K562 (cell line): Measurements from ENCODE around the gene CYP2D6. TPM values are rescaled to one million over a fixed set of nuclear protein-coding genes. Genes with fewer than 3 reads are reported as not detected.
"Not testable (repeated sequence)": the region's sequence is repeated elsewhere in the genome, so short reads cannot be mapped to it uniquely, and the experiment has no call there.

Experiments used
- ATAC-seq: fragments of 200-7000 bp; cut with Tn5 transposase; 3 replicates; pipeline ENCODE4 v1.9.1; 2020; ENCODE audit warnings: moderate library complexity
- BruUV-seq: library from RNA; stranded (reverse); fragments of 400-500 nt; replicated peaks from 2 replicates; lab custom pipeline; 2021; lab: Mats Ljungman, UMichigan
- CTCF ChIA-PET: fragments of 300-600 bp; formaldehyde crosslinking; extraction: SDS; loops from one replicate; lab custom pipeline; 2021; ENCODE audit warnings: low intra/inter-chr PET ratio; lab: Yijun Ruan, JAX
- POLR2A ChIA-PET: fragments of 300-600, 350-650 bp; sonication (Branson Sonifier 250); formaldehyde crosslinking; extraction: SDS; loops from one replicate; lab custom pipeline; 2021; ENCODE audit warnings: antibody characterized with exemption, inconsistent platforms; lab: Yijun Ruan, JAX
- DNase-seq, 4 experiments: peaks; one replicate each; pipeline versions ENCODE4 v3.0.0 to v3.0.0-alpha.2; 2011 to 2018; ENCODE audit warnings: low spot score in 3 of 4, mixed read lengths in 3 of 4; ENCODE audit errors: extremely low read depth in 1 of 4
- FAIRE-seq: peaks from 2 replicates; lab custom pipeline; 2011; peaks lifted over from hg19 to GRCh38; lab: Jason Lieb, UNC
- H2AFZ ChIP-seq: 2 replicates; pipeline ENCODE4 v1.6.0; 2011; ENCODE audit warnings: low read depth, low read length, control low read depth, inconsistent platforms
- H3K27ac ChIP-seq: fragments of 200-600 bp; 3 replicates; pipeline ENCODE4 v1.8.0; 2011; ENCODE audit warnings: low read depth, mild to moderate bottlenecking, control low read depth, inconsistent platforms, low read length, moderate library complexity, mixed read lengths; ENCODE audit errors: extremely low read depth
- H3K27me3 ChIP-seq, 2 experiments: fragments of 300-600 bp in 1 of 2; 2 replicates in 1 of 2; 3 replicates in 1 of 2; pipeline versions ENCODE4 v1.6.0 to v1.8.0; 2011; ENCODE audit warnings: inconsistent platforms in 2 of 2, low read length in 2 of 2, mild to moderate bottlenecking in 1 of 2, mixed read lengths in 1 of 2, moderate library complexity in 1 of 2; ENCODE audit not compliant: control insufficient read depth in 2 of 2, insufficient read depth in 2 of 2
- H3K36me3 ChIP-seq: fragments of 300-600 bp; 3 replicates; pipeline ENCODE4 v1.8.0; 2011; ENCODE audit warnings: mild to moderate bottlenecking, low read length, inconsistent platforms; ENCODE audit not compliant: control insufficient read depth, insufficient read depth
- H3K4me1 ChIP-seq, 2 experiments: fragments of 200-600 bp in 1 of 2; replicated peaks in 1 of 2; 2 replicates in 1 of 2; 3 replicates in 1 of 2; pipeline versions ENCODE4 v1.5.1 to v1.8.0; 2011; ENCODE audit warnings: inconsistent platforms in 2 of 2, low read length in 2 of 2, mild to moderate bottlenecking in 1 of 2, mixed read lengths in 1 of 2, moderate library complexity in 1 of 2; ENCODE audit not compliant: control insufficient read depth in 2 of 2, insufficient read depth in 2 of 2
- H3K4me2 ChIP-seq: 2 replicates; pipeline ENCODE4 v1.6.1; 2011; ENCODE audit warnings: low read length, control low read depth, inconsistent platforms, mixed read lengths; ENCODE audit not compliant: insufficient read depth
- H3K4me3 ChIP-seq: fragments of 200-600 bp; sonication (generic), shearing (Covaris generic); 2 replicates; pipeline ENCODE4 v1.5.1; 2016; ENCODE audit warnings: control low read depth, inconsistent platforms
- H3K79me2 ChIP-seq: fragments of 200-600 bp; 3 replicates; pipeline ENCODE4 v1.8.0; 2011; ENCODE audit warnings: low read length, inconsistent platforms; ENCODE audit not compliant: control insufficient read depth, insufficient read depth
- H3K9ac ChIP-seq, 2 experiments: 2 replicates each; pipeline versions ENCODE4 v1.6.0 to v1.6.1; 2011; ENCODE audit warnings: low read depth in 2 of 2, low read length in 2 of 2, control low read depth in 1 of 2, inconsistent platforms in 1 of 2, mild to moderate bottlenecking in 1 of 2, mixed read lengths in 1 of 2; ENCODE audit not compliant: insufficient read depth in 1 of 2
- H3K9me1 ChIP-seq: one replicate; pipeline ENCODE4 v1.6.0; 2011; ENCODE audit warnings: inconsistent platforms, mild to moderate bottlenecking, low read length, moderate library complexity; ENCODE audit not compliant: control insufficient read depth, insufficient read depth
- H3K9me3 ChIP-seq: replicated peaks from 2 replicates; pipeline ENCODE4 v1.5.1; 2011; ENCODE audit warnings: low read depth, low read length, inconsistent platforms; ENCODE audit not compliant: control insufficient read depth, insufficient read depth
- H4K20me1 ChIP-seq: replicated peaks from 2 replicates; pipeline ENCODE4 v1.6.1; 2011; ENCODE audit warnings: low read length, inconsistent platforms, mixed read lengths; ENCODE audit not compliant: control insufficient read depth, insufficient read depth
- WGBS: fragments of 100-300 bp; shearing (Covaris generic); methylation state at CpG from one replicate; pipeline ENCODE4 v1.1.6; 2016; ENCODE audit warnings: low coverage, mixed read lengths; ENCODE audit not compliant: insufficient coverage; ENCODE audit errors: missing lambda C conversion rate; 5-methylcytosine and 5-hydroxymethylcytosine counted together
- in situ Hi-C: fragments of 300-500 bp; cut with MboI; formaldehyde crosslinking; loops from 4 replicates; pipeline ENCODE4 v1.15.0; 2018; ENCODE audit warnings: inconsistent platforms, mixed read lengths
- intact Hi-C: fragments of 100-400 bp; cut with micrococcal nuclease; formaldehyde crosslinking; loops from 2 replicates; pipeline ENCODE4 v1.14.2; 2022
- polyA plus RNA-seq, 8 experiments: library from polyadenylated mRNA; depleted of rRNA in 4 of 8; stranded (reverse) in 5 of 8; unstranded in 3 of 8; fragments of >200 nt; fragmentation: Nextera tagmentation in 2 of 8; fragmentation: Illumina TruSeq in 1 of 8; extraction: Ambion mirVana in 2 of 8; extraction: Trizol in 1 of 8; gene quantifications; 2 replicates each; pipeline versions ENCODE4 v1.2.1 to v1.2.3, GENCODE V29; 2011 to 2014; ENCODE audit warnings: inconsistent platforms in 1 of 8, missing spikeins in 1 of 8
- total RNA-seq, 7 experiments: library from RNA; depleted of rRNA in 6 of 7; stranded (reverse); fragments of >200 nt in 6 of 7; fragmentation: Illumina TruSeq in 2 of 7; extraction: Trizol in 2 of 7; gene quantifications; 2 replicates each; pipeline versions ENCODE4 v1.2.1 to v1.2.3, GENCODE V29; 2011 to 2021; ENCODE audit warnings: low replicate concordance in 1 of 7

Gene CYP2D6
- total and polyA plus RNA-seq, 9 of the 15 experiments (the other 6 are each of a cell fraction or from before 2014, with no cell fraction given) = 0.04 to 0.20 (median 0.09) TPM; not detected in 5

GRCh38 chr22:42140153-42140552, 9.5 kb upstream of the CYP2D6 start:
- H3K4me3 ChIP-seq, H3K36me3 ChIP-seq, H3K27me3 ChIP-seq, H4K20me1 ChIP-seq, DNase-seq, FAIRE-seq, H3K9ac ChIP-seq, H2AFZ ChIP-seq, H3K4me2 ChIP-seq, ATAC-seq, intact Hi-C loops, in situ Hi-C loops, BruUV-seq, H3K9me1 ChIP-seq, CTCF ChIA-PET, H3K4me1 ChIP-seq, H3K27ac ChIP-seq, H3K9me3 ChIP-seq, H3K79me2 ChIP-seq: not testable (repeated sequence)
- WGBS = 58% methylated on average over 9 of the region's 17 CpGs
- POLR2A ChIA-PET = interaction anchor here (0.7 kb wide), 1 partner anchor 176 kb away, joined by 3 read pairs; no protein-coding TSS in a partner anchor

- intact Hi-C loops, H3K9me3 ChIP-seq, H3K27ac ChIP-seq, BruUV-seq, DNase-seq, H3K27me3 ChIP-seq, H3K36me3 ChIP-seq, H2AFZ ChIP-seq, ATAC-seq, H3K4me3 ChIP-seq, H3K4me2 ChIP-seq, H4K20me1 ChIP-seq, FAIRE-seq, CTCF ChIA-PET, H3K79me2 ChIP-seq, in situ Hi-C loops, H3K4me1 ChIP-seq, H3K9me1 ChIP-seq, H3K9ac ChIP-seq: not testable (repeated sequence)
- POLR2A ChIA-PET = interaction anchor here (0.7 kb wide), 1 partner anchor 175 kb away, joined by 3 read pairs; no protein-coding TSS in a partner anchor
- 43% methylated on average over 5 of the region's 7 CpGs for WGBS
Observed at GRCh38 chr22:42139508-42139907, 8.9 kb upstream of the CYP2D6 start.
